Stimulated activated naive CD8-positive, alpha-beta T cell treated with anti-CD3 and anti-CD28 coated beads, Interleukin-15, Interleukin-2, amounts not matched to agents 100 U/mL and 50 U/mL, for 24 hours (primary cell): ENCODE data around the gene ARAP2.

ENCODE experiments used
- ATAC-seq: fragments of 150-1000 bp; cut with Tn5 transposase; one replicate; pipeline ENCODE4 v1.10.0; 2021
- DNase-seq: peaks from one replicate; pipeline ENCODE4 v3.0.0; 2021

ARAP2 gene

DNA sequence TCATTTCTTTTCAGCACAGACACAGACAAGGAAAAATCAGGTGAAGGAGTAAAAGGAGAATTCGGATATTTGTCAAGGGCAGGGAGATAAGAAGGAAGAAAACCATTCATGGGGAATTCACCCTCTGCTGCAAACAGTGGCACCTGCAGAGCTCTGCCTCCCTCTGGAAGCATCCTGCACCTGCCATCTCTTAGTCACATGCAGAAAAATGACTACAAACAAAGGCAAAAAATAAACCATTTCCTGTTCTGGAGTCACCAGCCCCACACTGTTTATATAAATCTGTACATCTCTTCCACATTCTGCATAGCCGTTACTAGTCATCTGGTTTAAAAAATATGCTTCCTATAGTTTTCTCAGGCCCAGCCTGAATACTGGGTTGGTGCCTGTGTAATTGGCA, 205.3 kb downstream of the ARAP2 start:
- ATAC-seq = no peak
- DNase-seq = no peak

DNA sequence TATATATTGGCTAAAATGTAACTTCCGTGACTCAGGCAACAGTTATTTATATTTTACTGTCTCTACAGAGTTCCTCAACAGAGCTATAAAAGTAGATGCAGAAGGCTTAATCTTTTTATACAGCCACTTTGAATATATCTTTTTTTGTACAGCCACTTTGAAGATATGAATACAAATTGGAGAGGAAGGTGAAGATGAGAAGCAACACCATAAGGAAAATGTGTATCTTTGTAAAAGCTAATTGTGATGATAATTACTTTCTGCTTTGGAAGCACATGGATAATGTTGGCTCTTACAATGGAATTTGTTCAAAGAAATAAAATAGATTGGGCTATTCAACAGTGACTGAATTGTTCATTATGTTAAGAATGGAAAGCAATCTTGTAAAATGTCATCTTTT, 205.8 kb downstream of the ARAP2 start:
- ATAC-seq (no peak), DNase-seq (no peak)

DNA sequence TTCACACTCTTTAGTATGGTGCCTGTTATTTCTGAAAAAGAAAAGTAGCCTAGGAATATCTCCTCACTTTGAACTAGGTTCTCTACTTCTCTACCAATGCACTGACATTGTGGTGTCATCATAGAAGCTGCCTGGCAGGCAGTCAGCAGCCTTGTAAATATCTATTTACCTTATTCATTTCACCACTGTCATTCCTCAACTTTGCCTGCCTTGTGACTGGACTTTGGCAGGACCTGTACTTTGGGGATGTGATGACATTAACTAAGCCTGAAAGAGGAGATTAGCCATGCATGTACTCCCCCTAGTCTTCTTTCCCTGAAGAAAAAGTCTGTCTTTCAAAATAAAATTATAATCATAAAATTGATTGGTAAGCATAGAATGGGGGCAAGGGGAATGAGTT, 207.2 kb downstream of the ARAP2 start:
- ATAC-seq (no peak), DNase-seq (no peak)

DNA sequence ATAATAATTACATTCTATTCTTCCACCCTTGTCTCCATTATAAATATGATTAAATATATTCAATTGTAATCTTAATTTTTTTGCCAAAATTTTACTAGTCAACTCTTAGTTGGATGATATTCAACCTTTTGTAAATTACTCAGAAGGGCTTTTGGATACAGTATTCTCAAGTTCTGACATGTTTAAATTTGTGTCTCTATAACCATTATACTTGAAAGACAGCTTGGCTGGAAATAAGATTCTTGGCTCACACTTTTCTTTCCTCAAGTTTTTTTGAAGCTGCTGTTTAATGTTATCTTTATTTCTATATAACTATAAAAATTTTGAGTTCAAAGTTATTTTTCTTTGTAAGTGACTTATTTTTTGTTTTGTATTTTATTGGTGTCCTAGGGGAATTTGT, 214.4 kb downstream of the ARAP2 start:
- DNase-seq (no peak), ATAC-seq (no peak)

DNA sequence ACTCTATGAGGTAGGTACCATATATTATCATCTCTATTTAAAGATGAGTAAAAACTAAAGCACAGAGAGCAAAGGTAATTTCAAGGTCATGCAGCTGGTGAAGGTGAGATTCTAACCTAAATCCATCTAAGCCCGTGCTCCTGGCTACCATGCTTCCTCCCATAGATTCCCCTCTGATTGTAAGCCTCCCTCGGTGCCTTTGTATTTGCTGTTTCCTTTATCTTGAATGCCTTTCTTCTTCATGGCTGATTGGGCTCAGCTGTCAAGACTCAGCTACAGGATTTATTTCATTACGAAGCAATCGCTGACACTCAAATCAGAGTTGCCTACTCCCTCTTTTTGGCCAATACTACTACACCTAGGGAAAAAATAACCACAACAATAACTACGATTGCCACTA, 217.1 kb downstream of the ARAP2 start:
- DNase-seq (no peak), ATAC-seq (no peak)

DNA sequence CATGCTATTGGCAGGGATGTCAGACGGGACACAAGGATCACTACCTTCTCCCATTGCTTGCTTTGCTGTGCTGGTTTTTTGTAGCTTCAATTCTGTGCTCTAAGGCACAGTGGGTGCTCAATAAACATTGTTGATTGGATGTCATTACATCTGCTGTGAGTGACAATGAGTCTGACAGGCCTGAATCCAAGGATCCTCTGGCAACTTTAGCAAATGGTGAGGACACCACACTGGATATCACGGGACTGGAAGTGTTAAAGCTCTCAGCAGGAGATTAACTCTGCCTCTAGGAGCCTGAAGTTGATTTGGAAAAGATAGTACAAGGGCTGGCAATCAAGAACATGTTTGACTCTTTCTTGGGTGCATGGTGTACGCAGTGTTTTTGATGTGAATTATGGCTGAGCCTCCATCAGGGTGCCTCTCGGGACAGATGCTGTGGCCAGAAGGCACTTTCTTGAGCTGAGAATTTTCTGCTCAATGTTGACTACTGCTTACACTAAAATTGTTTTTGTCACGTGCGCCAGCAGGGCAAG, 217.9 kb downstream of the ARAP2 start:
- DNase-seq (no peak), ATAC-seq (no peak)

DNA sequence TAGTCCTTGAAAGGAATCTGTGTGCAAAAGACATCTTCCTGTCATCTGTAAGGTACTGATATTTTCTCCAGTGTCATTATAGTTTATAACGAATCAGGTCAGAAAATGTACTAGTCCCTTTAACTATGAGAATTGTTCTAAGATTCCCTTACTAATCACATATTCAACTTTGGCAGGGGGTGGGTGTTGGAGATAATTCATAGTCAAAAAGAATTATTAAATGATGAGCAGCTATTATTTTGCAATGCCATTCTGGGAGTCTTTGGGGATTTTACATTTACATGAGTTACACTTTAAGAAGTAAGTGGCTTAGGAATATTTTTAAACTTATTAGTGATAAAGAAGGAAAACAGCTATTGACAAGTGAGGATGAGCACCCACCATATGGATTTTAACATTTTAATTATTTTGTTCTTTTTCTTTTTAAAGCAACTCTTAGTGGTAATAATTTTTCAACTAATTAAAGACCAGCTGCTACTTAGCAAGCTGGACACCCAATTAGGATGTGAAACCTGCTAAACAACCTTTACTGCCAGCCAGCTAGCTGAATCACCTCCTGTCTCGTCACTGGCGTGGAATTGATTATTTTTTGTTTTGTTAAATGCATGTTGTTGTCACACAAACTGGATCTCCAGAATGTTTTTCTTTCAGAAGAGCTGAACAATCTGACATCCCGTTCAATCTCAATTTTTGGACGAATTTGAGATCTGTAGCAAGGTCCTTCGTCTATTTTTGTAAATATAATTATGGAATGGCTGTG, 219.2 kb downstream of the ARAP2 start:
- DNase-seq (no peak), ATAC-seq (no peak)

DNA sequence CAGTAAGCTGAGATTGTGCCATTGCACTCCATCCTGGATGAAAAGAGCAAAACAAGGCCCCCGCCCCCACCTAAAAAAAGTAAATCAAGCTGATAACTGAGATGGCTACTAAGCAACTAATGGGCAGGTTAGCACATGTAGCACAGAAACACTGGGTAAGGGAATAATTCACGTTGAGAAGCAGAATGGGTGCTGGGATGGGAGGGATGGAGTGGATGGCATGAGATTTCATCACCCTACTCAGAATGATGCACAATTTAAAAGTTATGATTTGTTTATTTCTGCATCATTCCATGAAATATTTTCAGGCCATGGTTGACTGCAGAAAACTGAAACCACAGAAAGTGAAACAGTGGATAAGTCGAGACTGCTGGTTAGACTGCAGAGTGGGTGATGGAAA, 224.0 kb downstream of the ARAP2 start:
- DNase-seq (no peak), ATAC-seq (no peak)
